ENCODE data around the gene OR6C1.
"Not testable (repeated sequence)": the region's sequence is repeated elsewhere in the genome, so short reads cannot be mapped to it uniquely, and the experiment has no call there.

Gene OR6C1

DNA sequence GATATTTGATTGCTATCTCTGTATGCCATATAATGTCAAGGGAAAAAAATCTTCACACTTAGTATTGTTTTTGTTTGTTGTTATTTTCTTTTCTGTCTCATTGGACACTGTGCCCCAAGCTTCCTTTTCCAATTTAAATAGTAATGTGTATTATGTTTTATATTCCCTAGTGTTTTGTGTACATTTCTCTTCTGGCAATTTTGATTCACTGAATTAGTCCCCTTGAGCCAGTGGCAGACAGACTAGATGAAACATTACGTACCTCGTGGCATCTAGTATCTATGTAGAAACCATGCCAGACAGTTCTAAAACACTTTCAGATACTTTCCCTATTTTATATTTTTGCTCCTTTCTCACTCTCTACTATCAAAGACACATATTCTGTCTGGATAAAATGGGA lies at the start of gene OR6C1:
Gene OR6C1 (plus strand): TSS at position 301 of the 400 bp plus-strand sequence. CDS start 6,257 bp downstream, outside the sequence.
- DNase-seq, result no peak

DNA sequence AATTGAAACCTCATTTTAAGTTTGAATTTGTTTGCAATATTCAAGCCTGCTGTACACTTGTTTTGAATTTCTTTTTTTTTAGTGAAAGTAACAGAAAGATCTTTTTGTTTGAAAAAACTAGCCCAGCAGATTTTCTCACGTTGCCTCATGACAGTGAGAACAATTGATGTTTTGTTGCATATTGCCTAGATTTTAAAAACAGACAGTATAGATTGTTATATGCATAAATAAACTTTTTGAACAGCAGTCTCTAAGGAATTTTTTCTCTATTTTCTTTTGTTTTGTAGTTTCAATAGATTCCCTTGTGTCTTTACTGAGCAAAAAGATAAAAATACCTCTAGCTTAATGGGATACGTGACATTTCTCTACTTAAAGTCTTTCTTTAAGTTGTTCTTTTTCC lies 33.2 kb upstream of the OR6C1 start:
- no peak for DNase-seq

DNA sequence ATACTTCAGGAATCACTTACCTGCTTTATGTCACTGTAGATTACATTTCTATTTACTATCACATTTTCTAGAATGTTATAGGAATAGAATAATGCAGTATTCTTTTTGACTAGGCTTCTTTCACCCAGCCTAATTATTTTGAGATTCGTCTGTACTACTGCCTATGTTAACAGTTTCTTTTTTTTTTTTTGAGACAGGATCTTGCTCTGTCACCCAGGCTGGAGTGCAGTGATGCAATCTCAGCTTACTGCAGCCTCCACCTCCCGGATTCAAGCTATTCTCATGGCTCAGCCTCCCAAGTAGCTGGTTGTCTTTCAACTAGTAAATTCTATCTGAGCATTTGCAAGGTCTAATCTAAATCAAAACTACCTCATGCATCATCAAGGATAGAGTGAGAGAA lies 24.1 kb upstream of the OR6C1 start:
- DNase-seq, result no peak

DNA sequence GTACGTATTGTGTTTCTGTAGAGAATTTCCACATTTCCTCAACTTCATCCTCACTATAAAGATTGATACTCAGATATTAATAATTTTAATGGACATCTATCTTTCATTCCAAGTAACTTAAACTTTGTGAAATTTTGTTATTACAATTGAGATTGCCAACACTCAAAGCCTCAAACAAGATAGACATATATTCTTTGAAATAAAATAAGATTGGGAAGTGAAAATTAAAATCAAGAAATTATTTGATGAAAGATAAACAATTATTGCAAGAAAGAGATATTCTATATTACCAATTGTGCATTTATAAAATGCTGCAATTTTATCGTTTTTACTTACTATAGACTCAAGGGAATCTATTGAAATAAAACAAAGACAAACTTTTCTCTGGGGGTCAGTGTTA lies 17.7 kb upstream of the OR6C1 start, which contains the start of gene OR6C6:
Gene OR6C6 (minus strand): TSS at position 101 of the 400 bp plus-strand sequence. CDS start 1,337 bp downstream, outside the sequence.
- DNase-seq, result no peak

DNA sequence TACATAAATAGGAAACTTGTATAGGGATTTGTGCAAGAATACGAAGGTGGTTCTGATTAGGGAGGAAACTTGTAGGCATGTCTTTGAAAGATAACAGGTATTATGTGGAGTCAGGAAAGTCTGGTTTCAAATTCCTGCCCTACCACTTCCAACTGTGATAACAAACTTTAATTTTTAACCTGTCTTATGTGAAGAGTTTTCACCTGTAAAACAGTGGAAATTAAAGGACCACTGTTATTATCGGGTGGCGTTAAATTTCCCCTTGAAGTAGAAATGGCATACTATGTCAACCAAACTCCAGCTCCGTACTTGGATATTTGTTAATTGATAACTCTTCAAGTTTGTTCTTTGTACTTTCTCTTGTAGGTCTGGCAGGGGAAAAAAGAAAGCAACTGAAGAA lies 6.1 kb downstream of the OR6C1 start:
- no peak for DNase-seq

DNA sequence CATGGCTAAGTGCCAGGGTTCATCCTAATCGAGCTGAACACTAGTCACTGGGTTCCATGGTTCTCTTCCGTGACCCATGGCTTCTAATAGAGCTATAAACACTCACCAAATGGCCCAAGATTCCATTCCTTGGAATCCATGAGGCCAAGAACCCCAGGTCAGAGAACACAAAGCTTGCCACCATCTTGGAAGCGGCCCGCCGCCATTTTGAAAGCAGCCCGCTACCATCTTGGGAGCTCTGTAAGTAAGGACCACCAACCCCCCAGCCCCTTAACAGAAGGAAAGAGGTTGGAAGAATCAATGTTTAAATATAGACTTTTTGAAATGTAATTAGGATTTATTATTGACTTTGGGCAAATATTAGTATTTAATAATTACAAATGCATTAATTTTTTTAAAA lies 11.7 kb downstream of the OR6C1 start:
- not testable (repeated sequence) for DNase-seq

DNA sequence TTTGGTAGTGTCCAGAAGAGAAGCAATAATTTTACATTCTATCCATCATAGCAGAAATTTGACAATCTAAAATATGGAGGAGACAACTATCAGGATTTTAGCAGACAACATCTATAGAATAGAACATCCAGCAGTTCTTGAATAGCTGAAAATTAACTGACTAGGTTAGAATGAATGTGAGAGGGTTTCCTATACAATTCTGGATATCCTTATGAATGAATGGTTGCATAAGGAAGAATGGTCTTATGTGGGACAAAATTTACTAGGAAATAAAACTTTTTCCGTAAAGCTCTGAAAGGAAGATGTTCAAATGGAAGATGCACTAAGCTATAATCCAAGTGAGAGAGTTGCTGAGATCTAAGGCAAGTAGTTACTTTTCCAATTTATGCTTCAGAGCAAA lies 16.3 kb downstream of the OR6C1 start, which contains the start of gene OR6C3:
Gene OR6C3 (plus strand): TSS at position 301 of the 400 bp plus-strand sequence. CDS start 955 bp downstream, outside the sequence.
- DNase-seq, result no peak

DNA sequence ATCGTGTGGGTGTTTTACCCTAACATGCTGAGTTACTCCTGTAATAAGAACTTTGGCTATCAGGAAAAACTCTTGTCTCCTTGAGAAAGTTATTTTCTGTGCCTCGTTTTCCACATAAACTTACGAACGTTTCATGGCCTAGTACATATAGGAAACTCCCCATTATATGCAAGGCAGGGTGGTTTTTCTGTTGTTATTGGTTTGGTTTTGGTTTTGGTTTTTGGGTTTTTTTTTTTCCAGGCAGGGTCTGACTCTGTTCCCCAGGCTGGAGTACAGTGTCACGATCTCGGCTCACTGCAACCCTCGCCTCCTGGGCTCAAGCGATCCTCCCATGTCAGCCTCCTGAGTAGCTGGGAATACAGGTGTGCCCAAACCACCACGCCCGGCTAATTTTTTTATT lies 21.9 kb downstream of the OR6C1 start:
- no peak for DNase-seq

DNA sequence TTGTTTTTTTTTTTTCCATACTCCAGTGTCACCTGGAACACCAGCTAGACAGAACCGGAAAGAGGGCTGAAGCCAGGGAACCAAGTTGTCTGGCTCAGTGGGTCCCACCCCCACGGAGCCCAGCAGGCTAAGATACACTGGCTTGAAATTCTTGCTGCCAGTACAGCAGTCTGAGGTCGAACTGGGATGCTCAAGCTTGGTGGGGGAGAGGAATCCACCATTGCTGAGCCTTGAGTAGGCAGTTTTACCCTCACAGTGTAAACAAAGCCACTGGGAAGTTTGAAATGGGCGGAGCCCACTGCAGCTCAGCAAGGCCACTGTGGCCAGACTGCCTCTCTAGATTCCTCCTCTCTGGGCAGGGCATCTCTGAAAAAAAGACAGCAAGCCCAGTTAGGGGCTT lies 41.2 kb downstream of the OR6C1 start:
- not testable (repeated sequence) for DNase-seq

DNA sequence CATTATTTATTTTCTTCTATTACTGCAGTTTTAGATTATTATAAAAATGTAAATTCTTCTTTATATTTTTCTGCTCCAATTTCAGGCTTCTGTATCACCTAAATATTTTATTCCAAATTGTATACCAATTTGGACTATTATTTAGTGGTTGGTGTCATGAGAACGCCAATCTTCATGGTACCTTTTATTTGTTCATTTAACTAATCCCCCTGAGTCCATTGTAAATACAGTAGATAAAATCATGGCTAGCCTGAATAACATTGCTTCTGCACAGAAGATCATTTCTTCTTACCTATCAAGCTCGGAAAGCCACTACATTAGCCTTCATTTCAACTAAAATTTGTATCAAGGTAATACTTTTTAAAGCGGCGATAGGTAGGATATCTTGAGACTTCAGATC lies 48.5 kb downstream of the OR6C1 start, which contains the start of gene OR6C75:
Gene OR6C75 (plus strand): TSS at position 301 of the 400 bp plus-strand sequence. CDS start 2,136 bp downstream, outside the sequence.
- no peak for DNase-seq

DNA sequence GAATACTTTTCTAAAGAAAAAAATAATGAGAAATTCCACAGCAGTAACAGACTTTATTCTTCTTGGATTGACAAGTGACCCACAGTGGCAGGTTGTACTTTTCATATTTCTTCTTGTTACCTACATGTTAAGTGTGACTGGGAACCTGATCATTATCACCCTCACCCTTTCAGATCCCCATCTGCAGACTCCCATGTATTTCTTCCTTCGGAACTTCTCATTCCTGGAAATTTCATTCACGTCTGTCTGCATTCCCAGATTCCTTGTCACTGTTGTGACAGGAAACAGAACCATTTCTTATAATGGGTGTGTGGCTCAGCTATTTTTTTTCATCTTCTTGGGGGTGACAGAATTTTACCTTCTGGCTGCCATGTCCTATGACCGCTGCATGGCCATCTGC lies 50.9 kb downstream of the OR6C1 start:
- no peak for DNase-seq
